GM12878 (cell line): ENCODE data around the gene AFG1L. TPM values are rescaled to one million over a fixed set of nuclear protein-coding genes. Genes with fewer than 3 reads are reported as not detected.

ENCODE experiments used
- ATAC-seq: fragments of 200-7000 bp; cut with Tn5 transposase; 3 replicates; pipeline ENCODE4 v1.9.1; 2020; ENCODE audit warnings: mild to moderate bottlenecking, moderate library complexity
- BruUV-seq: library from RNA; stranded (reverse); fragments of 400-500 nt; replicated peaks from 2 replicates; lab custom pipeline; 2021; lab: Mats Ljungman, UMichigan
- CTCF ChIA-PET: fragments of 300-600 bp; sonication (Branson Sonifier 250); formaldehyde crosslinking; extraction: SDS; loops from one replicate; lab custom pipeline; 2021; ENCODE audit warnings: inconsistent platforms; lab: Yijun Ruan, JAX
- POLR2A ChIA-PET: fragments of 350-600 bp; formaldehyde crosslinking; extraction: SDS; loops from one replicate; lab custom pipeline; 2021; ENCODE audit warnings: inconsistent platforms; lab: Charles Lee
- RAD21 ChIA-PET: fragments of 300-600 bp; sonication (Branson Sonifier 250); formaldehyde crosslinking; loops from one replicate; lab custom pipeline; 2023; ENCODE audit warnings: antibody characterized with exemption; ENCODE audit not compliant: unreplicated experiment; lab: Charles Lee
- SMC1A ChIA-PET: fragments of 300-600 bp; sonication (Branson Sonifier 250); formaldehyde crosslinking; loops from one replicate; lab custom pipeline; 2023; ENCODE audit not compliant: unreplicated experiment, uncharacterized antibody; lab: Charles Lee
- DNase-seq: peaks from one replicate; pipeline ENCODE4 v3.0.0-alpha.2; 2011; ENCODE audit warnings: low read depth, low spot score
- FAIRE-seq: peaks from 3 replicates; lab custom pipeline; 2011; peaks lifted over from hg19 to GRCh38; lab: Jason Lieb, UNC
- H2AFZ ChIP-seq: 2 replicates; pipeline ENCODE4 v1.6.0; 2011; ENCODE audit warnings: low read depth, low read length, control low read depth; ENCODE audit not compliant: control insufficient read depth
- H3K27ac ChIP-seq: 2 replicates; pipeline ENCODE4 v1.5.1; 2011; ENCODE audit warnings: control low read depth; ENCODE audit not compliant: control insufficient read depth, insufficient read depth
- H3K27me3 ChIP-seq, 2 experiments: replicated peaks in 1 of 2; 2 replicates each; pipeline versions ENCODE4 v1.6.0 to v1.6.1; 2011; ENCODE audit warnings: low read length in 1 of 2; ENCODE audit not compliant: control insufficient read depth in 2 of 2, insufficient read depth in 2 of 2
- H3K36me3 ChIP-seq, 2 experiments: 2 replicates each; pipeline ENCODE4 v1.5.1; 2011; ENCODE audit warnings: low read length in 1 of 2; ENCODE audit not compliant: control insufficient read depth in 2 of 2, insufficient read depth in 2 of 2
- H3K4me1 ChIP-seq: 2 replicates; pipeline ENCODE4 v1.6.1; 2011; ENCODE audit warnings: mild to moderate bottlenecking, low read length, moderate library complexity, mixed read lengths; ENCODE audit not compliant: control insufficient read depth, insufficient read depth
- H3K4me2 ChIP-seq: 2 replicates; pipeline ENCODE4 v1.6.0; 2011; ENCODE audit warnings: control low read depth; ENCODE audit not compliant: control insufficient read depth, insufficient read depth
- H3K4me3 ChIP-seq: fragments of 200-600 bp; sonication (generic); 2 replicates; pipeline ENCODE4 v1.5.1; 2016
- H3K79me2 ChIP-seq: 2 replicates; pipeline ENCODE4 v1.6.0; 2011; ENCODE audit warnings: low read length; ENCODE audit not compliant: control insufficient read depth, insufficient read depth
- H3K9ac ChIP-seq: 2 replicates; pipeline ENCODE4 v1.8.0; 2011; ENCODE audit warnings: low read length, control low read depth, mixed read lengths; ENCODE audit not compliant: control insufficient read depth, insufficient read depth
- H3K9me3 ChIP-seq: replicated peaks from 3 replicates; pipeline ENCODE4 v1.5.1; 2011; ENCODE audit warnings: mild to moderate bottlenecking, low read length; ENCODE audit not compliant: control insufficient read depth, insufficient read depth
- H4K20me1 ChIP-seq: 2 replicates; pipeline ENCODE4 v1.6.0; 2011; ENCODE audit not compliant: control insufficient read depth, insufficient read depth
- DPF2 ChIP-seq: fragments of 450-650 bp; IDR thresholded peaks from 2 replicates; pipeline ENCODE4 v1.6.1; 2017; ENCODE audit warnings: mild to moderate bottlenecking
- E2F8 ChIP-seq: fragments of 450-650 bp; IDR thresholded peaks from 2 replicates; pipeline ENCODE4 v1.6.1; 2018; ENCODE audit warnings: mild to moderate bottlenecking, low read depth, moderate library complexity; ENCODE audit not compliant: partially characterized antibody
- ELK1 ChIP-seq: IDR thresholded peaks from 2 replicates; pipeline ENCODE4 v1.6.1; 2012; ENCODE audit warnings: low read depth, low read length, improper control_type of control experiment
- FOS ChIP-seq: IDR thresholded peaks from 3 replicates; pipeline ENCODE4 v1.6.1; 2011; ENCODE audit warnings: borderline replicate concordance; ENCODE audit not compliant: insufficient read length; ENCODE audit errors: extremely low read depth
- FOXM1 ChIP-seq: IDR thresholded peaks from 2 replicates; pipeline ENCODE4 v1.6.1; 2012; ENCODE audit warnings: low read depth, mild to moderate bottlenecking, inconsistent platforms, low read length, moderate library complexity
- KLF5 ChIP-seq: fragments of 450-650 bp; IDR thresholded peaks from 2 replicates; pipeline ENCODE4 v1.6.1; 2014; ENCODE audit warnings: mild to moderate bottlenecking; ENCODE audit not compliant: partially characterized antibody
- MTA2 ChIP-seq: fragments of 450-650 bp; IDR thresholded peaks from 2 replicates; pipeline ENCODE4 v1.6.1; 2016; ENCODE audit warnings: low read depth, mild to moderate bottlenecking, moderate library complexity
- MYB ChIP-seq: fragments of 150-350 bp; IDR thresholded peaks from 2 replicates; pipeline ENCODE4 v1.6.1; 2014; ENCODE audit warnings: mild to moderate bottlenecking, low read depth, low read length, borderline replicate concordance
- RUNX3 ChIP-seq: IDR thresholded peaks from 2 replicates; pipeline ENCODE4 v1.6.1; 2012; ENCODE audit warnings: low read length, inconsistent platforms
- TCF7 ChIP-seq: IDR thresholded peaks from 2 replicates; pipeline ENCODE4 v1.6.1; 2014; ENCODE audit warnings: antibody characterized with exemption, borderline replicate concordance
- ZNF217 ChIP-seq: fragments of 450-650 bp; IDR thresholded peaks from 2 replicates; pipeline ENCODE4 v1.6.1; 2017; ENCODE audit warnings: antibody characterized with exemption, mild to moderate bottlenecking
- WGBS: methylation state at CpG from one replicate; pipeline ENCODE4 v1.1.6; 2016; ENCODE audit warnings: low lambda C conversion rate; ENCODE audit not compliant: insufficient replicate concordance, insufficient coverage; ENCODE audit errors: missing lambda C conversion rate; 5-methylcytosine and 5-hydroxymethylcytosine counted together
- in situ Hi-C: fragments of 300-500 bp; cut with MboI; formaldehyde crosslinking; loops from 9 replicates; pipeline ENCODE4 v1.14.3; 2018; ENCODE audit warnings: mixed read lengths
- intact Hi-C: fragments of 100-400 bp; cut with micrococcal nuclease; formaldehyde crosslinking; loops from one replicate; pipeline ENCODE4 v1.14.2; 2022; ENCODE audit not compliant: unreplicated experiment
- polyA plus RNA-seq, 11 experiments: library from polyadenylated mRNA; depleted of rRNA in 4 of 11; unstranded in 6 of 11; stranded (reverse) in 5 of 11; fragments of >200 nt; fragmentation: Nextera tagmentation in 4 of 11; fragmentation: Illumina TruSeq in 1 of 11; extraction: Ambion mirVana in 4 of 11; extraction: Trizol in 1 of 11; gene quantifications; 1 replicate in 1 of 11; 2 replicates in 10 of 11; pipeline versions ENCODE4 v1.2.1 to v1.2.3, GENCODE V29; 2011 to 2016; ENCODE audit warnings: inconsistent platforms in 2 of 11, missing spikeins in 2 of 11, low read depth in 1 of 11
- total RNA-seq, 4 experiments: library from RNA; depleted of rRNA in 3 of 4; stranded (reverse); fragments of >200 nt in 3 of 4; fragmentation: Illumina TruSeq in 1 of 4; extraction: Trizol in 1 of 4; gene quantifications; 2 replicates each; pipeline versions ENCODE4 v1.2.1 to v1.2.3, GENCODE V29; 2013 to 2021

AFG1L gene
- total and polyA plus RNA-seq, 10 of the 15 experiments (the other 5 are each of a cell fraction or from before 2014, with no cell fraction given): 2.3 to 9.0 (median 4.3) TPM

- H3K9ac ChIP-seq: no peak overlapping the region
- no peaks in the 10 kb centered on the region for H4K20me1 ChIP-seq
- H3K9me3 ChIP-seq: no peaks in the 10 kb centered on the region
- 48% methylated on average over 4 of the region's 4 CpGs for WGBS
- intact Hi-C loops (no loop called here), in situ Hi-C loops (no loop called here)
- RAD21 ChIA-PET: interaction anchor here (1.3 kb wide), 1 partner anchor 28 kb away, joined by 3 read pairs; no protein-coding TSS in a partner anchor
- BruUV-seq: no TSS peak
- no peak overlapping the region for H3K4me3 ChIP-seq
- H3K27me3 ChIP-seq: no peaks in the 10 kb centered on the region
- H3K79me2 ChIP-seq: no peaks in the 10 kb centered on the region
- no peaks in the 10 kb centered on the region; a peak in 1 of 4 replicates for H3K36me3 ChIP-seq
- FAIRE-seq: no peak
- peak; percentile 67 for TF ChIP-seq RUNX3
- TF ChIP-seq FOXM1: no peak
- POLR2A ChIA-PET: interaction anchor here (0.9 to 1.0 kb wide), 2 partner anchors 8 to 10 kb away, joined by 3 read pairs; partner anchors contain the start of gene AFG1L
- SMC1A ChIA-PET: interaction anchor here (1.0 to 1.4 kb wide), 2 partner anchors 9 to 61 kb away, joined by 4 to 6 read pairs; partner anchors contain the start of gene AFG1L
- no peak overlapping the region for H3K4me2 ChIP-seq
- H2AFZ ChIP-seq: no peak overlapping the region
- no peak overlapping the region for H3K27ac ChIP-seq
- CTCF ChIA-PET: no interaction called here
- H3K4me1 ChIP-seq: no peaks in the 10 kb centered on the region; the same call in 1 of the 2 replicates
- DNase-seq: no peak
- ATAC-seq: peak; percentile 71
These were observed 8.5 kb upstream of the AFG1L start for GRCh38 chr6:108286366-108286765.

GRCh38 chr6:108287373-108287772 lies 7.5 kb upstream of the AFG1L start:
- BruUV-seq: no TSS peak
- ATAC-seq (no peak), FAIRE-seq (peak; percentile 31), DNase-seq (no peak)
- intact Hi-C loops: no loop called here
- RAD21 ChIA-PET: interaction anchor here (1.2 kb wide), 1 partner anchor 61 kb away, joined by 3 read pairs; no protein-coding TSS in a partner anchor
- Histone ChIP-seq H2AFZ (no peak overlapping the region), H3K27me3 (no peaks in the 10 kb centered on the region), H3K27ac (no peak overlapping the region), H4K20me1 (no peaks in the 10 kb centered on the region), H3K79me2 (no peaks in the 10 kb centered on the region), H3K4me1 (no peaks in the 10 kb centered on the region; the same call in 1 of the 2 replicates), H3K9me3 (no peaks in the 10 kb centered on the region), H3K9ac (no peak overlapping the region), H3K4me3 (no peak overlapping the region), H3K36me3 (no peaks in the 10 kb centered on the region; a peak in 1 of 4 replicates), H3K4me2 (no peak overlapping the region)
- CTCF ChIA-PET: interaction anchor here (1.0 to 1.2 kb wide), 2 partner anchors 9 to 11 kb away, joined by 3 read pairs; no protein-coding TSS in a partner anchor
- 49% methylated on average over 3 of the region's 3 CpGs for WGBS
- in situ Hi-C loops: no loop called here
- POLR2A ChIA-PET: no interaction called here
- SMC1A ChIA-PET: interaction anchor here (1.4 to 2.4 kb wide), 2 partner anchors 65 to 68 kb away, joined by 4 to 6 read pairs; no protein-coding TSS in a partner anchor
- TF ChIP-seq TCF7: no peak
- no peak for TF ChIP-seq MYB
- no peak for TF ChIP-seq MTA2
- no peak for TF ChIP-seq DPF2
- no peak for TF ChIP-seq FOS
- no peak for TF ChIP-seq KLF5
- TF ChIP-seq E2F8: no peak
- TF ChIP-seq ELK1: no peak
- no peak for TF ChIP-seq ZNF217
